NCI-H1436 (cell line): Measurements from ENCODE around the gene DUS1L.

Experiments used
- DNase-seq: peaks from one replicate; lab custom pipeline; 2025; lab: John Stamatoyannopoulos, UW

Gene DUS1L

GRCh38 chr17:82100502-82101298 lies 35.1 kb upstream of the DUS1L start:
- DNase-seq: no peak

DNA sequence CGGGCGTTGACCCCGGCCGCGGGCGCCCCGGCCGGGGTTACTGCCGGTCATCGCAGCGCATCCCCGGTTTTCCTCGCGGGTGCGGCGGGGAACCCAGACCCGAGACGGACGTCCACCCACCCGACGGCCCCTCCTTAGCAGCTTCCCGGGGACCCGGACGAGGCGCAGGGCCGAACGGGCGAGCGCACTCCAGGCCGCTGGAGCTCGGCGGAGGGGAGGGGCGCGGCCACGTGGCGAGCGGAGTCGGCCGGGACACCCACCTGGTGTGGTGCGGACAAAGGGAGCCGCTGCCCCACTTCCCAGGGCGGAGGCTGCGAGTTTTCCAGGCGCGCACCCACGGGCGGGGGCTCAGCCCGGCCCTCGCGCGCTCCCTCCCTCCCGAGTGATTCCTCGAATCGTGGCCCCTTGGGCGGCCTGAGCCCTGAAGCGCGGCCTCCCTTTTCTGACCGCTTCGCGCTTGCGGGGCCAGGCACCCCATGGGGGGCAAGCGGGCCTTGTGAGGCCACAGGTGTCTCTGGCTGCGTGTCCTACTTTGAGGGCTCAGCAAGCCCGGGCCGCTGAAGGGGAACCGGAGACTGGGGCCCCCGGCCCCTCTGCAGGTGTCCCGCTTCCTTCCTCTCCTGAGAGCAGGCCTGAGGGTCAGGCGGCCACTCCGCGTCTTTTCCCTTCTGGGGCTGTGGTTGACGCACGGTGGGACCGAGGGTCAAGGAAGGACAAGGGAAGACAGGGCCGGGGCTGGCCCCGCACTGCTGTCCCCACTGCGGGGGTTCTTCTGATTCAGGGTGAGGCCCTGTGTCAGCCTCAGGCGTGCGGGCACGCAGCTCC lies 33.5 kb upstream of the DUS1L start:
- no peak for DNase-seq

- peak; percentile 97 for DNase-seq
Measured at GRCh38 chr17:82098169-82098938, 32.8 kb upstream of the DUS1L start, which contains the start of gene FASN. FASN (minus strand) TSS chr17:82098236; CDS start chr17:82096445, 1,791 bp downstream.

DNA sequence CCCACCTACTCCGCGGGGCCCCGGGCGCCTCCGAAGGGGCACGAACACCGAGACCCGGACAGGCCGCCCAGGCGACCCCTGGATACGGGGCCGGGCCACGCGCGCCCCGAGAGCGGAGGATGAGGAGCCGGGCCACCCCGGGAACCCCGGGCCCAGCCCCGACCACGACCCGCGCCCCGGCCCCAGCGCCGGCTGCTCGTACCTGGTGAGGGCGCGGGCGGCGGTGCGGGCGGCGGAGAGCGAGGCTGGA lies 32.2 kb upstream of the DUS1L start:
- DNase-seq: no peak

GRCh38 chr17:82097184-82097918 lies 31.7 kb upstream of the DUS1L start:
- DNase-seq: peak; percentile 33

GRCh38 chr17:82096709-82097183 lies 31.1 kb upstream of the DUS1L start:
- no peak for DNase-seq

DNA sequence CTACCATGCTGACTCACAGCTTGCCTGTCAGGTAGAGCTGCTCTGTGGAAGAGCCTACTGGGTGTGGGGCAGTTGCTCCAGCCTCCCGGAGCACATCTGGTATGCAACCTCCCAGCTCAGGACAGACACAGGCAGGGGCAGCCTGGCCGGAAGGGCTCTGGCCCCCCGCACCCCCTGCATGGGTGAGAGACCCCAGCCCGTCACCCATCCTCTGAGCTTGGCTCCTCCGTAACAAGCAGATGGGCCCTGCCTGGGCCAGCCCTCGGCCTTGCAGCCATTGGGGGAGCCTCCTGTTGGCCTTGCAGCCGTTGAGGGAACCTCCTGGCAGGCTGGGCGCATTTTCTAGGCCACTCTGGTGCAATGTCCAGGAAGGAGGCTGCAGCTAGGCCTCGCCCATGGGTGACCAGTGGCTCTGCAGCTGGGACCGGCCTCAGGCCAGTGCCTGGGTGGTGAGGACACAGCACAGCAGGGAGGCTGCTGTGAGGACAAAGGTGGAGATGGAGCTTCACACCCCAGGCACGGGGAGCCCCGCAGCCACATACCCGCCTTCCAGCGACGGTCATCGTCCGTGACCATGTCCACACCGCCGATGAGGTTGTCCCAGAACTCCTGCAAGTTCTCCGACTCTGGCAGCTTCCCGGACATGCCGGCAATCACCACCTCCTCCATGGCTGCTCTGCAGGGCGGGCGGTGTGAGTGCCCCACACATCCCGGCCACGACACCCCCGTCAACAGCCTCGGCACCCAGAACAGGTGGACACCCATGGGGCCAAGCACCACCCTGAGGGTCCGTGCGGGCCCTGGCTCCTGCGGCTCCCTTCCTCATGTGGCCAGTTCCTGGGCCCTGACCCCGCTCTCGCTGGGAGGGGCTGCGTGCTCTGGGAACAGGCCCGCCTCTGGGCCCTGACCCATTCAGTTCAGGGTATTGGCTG lies 30.4 kb upstream of the DUS1L start:
- DNase-seq: no peak

GRCh38 chr17:82094931-82095776 lies 29.6 kb upstream of the DUS1L start:
- no peak for DNase-seq

GRCh38 chr17:82092995-82093751 lies 27.6 kb upstream of the DUS1L start:
- DNase-seq: no peak

- DNase-seq: no peak
Measured at GRCh38 chr17:82092628-82092994, 27.0 kb upstream of the DUS1L start.

DNA sequence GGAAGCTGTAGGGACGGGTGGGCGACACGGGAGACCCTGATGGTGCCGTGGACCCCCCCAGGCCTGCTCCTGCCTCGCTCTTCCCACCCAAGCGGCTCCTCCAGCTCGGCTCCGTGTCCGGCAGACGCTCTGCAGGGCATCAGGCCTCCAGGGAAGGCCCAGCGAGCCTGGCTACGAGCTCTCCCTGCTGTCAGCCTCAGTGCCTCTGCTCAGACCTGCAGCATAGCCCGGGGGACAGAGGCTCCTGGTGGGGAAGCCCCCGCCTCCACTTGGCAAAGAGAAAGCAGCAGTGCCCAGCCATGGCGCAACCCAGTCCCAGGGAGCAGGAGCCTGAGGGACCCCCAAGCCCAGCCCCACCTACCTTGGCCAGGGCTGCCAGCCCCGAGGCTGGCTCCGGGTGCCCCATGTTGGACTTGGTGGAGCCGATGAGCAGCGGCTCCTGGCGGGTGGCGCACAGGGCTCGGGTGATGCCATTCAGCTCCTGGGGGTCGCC lies 26.5 kb upstream of the DUS1L start:
- no peak for DNase-seq

DNA sequence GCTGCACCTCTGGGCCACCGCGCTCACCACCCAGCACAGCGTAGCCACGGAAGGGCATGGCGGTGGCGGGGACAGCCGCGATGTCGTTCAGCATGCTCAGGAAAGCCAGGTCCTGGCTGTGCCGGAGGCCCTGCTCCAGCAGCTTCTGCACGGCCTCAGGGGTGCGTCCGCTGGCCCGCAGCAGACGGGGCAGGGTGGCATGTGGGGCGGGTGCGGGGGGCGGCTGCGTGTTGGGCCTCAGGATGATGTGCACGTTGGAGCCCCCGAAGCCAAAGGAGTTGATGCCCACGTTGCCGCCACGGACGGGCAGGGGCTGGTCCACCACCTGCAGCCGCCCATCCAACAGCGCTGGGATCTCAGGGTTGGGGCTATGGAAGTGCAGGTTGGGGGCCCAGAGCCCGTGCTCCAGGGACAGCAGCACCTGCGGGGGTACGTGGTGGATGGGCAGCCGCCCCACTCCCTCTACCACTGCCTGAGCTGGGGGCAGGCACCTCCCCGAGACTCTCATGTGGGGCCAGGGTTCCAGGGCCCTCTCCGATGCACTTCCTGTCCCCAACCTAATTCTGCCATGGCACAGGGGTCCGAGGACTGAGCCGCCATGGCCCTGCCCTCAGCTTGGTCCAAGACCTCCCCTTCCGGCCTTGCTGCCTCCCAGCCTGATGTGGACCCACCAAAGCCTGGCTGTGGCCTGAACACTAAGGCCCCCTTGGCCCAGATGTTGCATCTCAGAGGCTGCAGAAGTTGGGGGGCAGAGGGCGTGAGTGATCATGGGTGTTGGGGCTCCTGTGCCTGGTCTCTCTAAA lies 25.9 kb upstream of the DUS1L start:
- DNase-seq: no peak

DNA sequence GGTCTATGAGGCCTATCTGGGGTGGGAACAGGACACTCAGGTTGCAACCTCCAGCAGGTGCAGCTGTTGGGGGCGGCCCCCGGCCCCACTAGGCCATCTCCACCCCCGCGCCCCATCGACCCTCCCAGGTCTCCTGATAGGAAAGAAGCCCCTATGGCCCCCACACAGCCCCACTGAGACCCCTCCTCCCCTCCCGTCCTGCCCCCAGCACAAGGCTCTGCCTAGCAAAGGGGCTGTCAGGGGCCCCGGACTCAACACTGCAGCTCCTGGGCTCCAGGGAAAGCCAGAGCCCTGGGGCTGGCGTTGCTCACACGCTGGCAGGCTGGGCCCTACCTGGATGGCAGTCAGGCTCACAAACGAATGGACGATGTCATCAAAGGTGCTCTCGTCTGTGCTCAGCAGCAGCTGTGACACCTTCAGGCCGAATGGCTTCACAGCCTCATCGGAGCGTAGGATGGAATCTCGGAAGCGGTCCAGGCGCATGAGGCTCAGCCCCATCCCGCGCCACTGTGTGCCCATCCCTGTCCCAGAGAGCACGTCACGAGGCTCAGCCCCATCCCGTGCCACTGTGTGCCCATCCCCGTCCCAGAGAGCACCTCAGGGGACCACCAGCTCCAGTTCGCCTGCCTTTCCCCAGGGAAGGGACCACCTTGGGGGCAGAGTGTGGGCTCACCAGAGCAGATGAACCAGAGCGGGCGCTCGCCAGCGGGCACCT lies 25.1 kb upstream of the DUS1L start:
- DNase-seq: no peak

DNA sequence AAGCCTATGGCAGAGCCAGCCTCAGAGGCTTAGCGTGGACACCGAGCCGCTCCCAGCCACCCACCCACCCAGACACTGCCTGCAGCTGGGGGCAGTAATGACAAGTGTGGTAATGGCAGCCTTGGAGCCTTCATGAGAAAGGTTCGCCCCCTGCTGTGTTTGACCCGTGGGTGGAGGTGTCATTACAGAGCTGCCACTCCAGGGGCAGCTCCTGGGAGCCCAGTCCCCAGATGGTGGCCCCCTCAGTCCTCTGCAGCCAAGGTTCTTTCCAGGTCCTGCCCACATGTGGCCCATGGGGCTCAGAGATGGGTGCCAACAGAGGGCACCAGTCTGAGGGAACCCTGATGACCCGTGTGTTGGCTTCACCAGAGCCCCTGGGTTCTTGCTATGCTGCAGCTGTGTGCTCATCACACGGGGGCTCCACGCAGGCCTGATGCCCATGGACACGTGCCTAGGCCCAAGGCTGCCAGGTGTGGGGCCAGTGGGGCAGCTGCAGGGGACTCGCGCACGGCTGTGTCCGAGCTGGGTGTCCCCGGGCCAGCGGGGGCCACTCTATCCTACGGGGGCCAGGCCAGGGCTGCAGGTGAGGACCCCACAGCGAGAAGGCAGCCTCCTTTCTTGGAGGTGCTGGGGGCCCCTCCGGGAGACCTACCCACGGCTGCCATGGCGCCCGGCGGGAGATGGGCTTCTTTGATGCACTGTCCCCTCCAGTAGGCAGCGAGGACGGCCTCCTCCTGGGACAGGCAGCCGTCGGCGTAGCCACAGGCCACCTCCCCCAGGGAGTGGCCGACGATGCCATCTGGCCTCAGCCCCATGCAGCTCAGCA lies 24.3 kb upstream of the DUS1L start:
- no peak for DNase-seq

GRCh38 chr17:82088838-82089722 lies 23.5 kb upstream of the DUS1L start:
- no peak for DNase-seq
